ENCODE measurements around the gene ST3GAL4. TPM values are rescaled to one million over a fixed set of nuclear protein-coding genes. Genes with fewer than 3 reads are reported as not detected.

The ST3GAL4 gene
- total and polyA plus RNA-seq, 4 donors: 20.7 to 48.2 (median 27.8) TPM

- peak overlapping the region; percentile 80 for H3K27ac ChIP-seq (ENCODE audit: low read depth, low read length)
- H3K4me3 ChIP-seq (ENCODE audit: low read depth, low read length): no peak overlapping the region
- no peaks in the 10 kb centered on the region for H3K9me3 ChIP-seq (ENCODE audit: control insufficient read depth, insufficient read depth, low read length)
- DNase-seq (ENCODE audit: low read depth in 4 of 6, low spot score in 6 of 6): peak in 1 of 6 donors; percentile 60
- H3K36me3 ChIP-seq (ENCODE audit: control insufficient read depth, insufficient read depth, low read length): peaks cover 37% of the 10 kb centered on the region
- H3K27me3 ChIP-seq (ENCODE audit: control insufficient read depth, insufficient read depth, low read length): no peaks in the 10 kb centered on the region
- WGBS (ENCODE audit: insufficient coverage): 50% methylated on average over 11 of the region's 19 CpGs
- H3K4me1 ChIP-seq (ENCODE audit: control insufficient read depth, insufficient read depth, low read length): peaks cover 43% of the 10 kb centered on the region
Measured at GRCh38 chr11:126415669-126416420, 60.4 kb downstream of the ST3GAL4 start.

- 5% methylated on average over 52 of the region's 52 CpGs for WGBS (ENCODE audit: insufficient coverage)
- no peaks in the 10 kb centered on the region for H3K9me3 ChIP-seq (ENCODE audit: control insufficient read depth, insufficient read depth, low read length)
- H3K4me1 ChIP-seq (ENCODE audit: control insufficient read depth, insufficient read depth, low read length): peaks cover 46% of the 10 kb centered on the region
- H3K36me3 ChIP-seq (ENCODE audit: control insufficient read depth, insufficient read depth, low read length): peaks cover 36% of the 10 kb centered on the region
- peak overlapping the region; percentile 80 for H3K27ac ChIP-seq (ENCODE audit: low read depth, low read length)
- DNase-seq (ENCODE audit: low read depth in 4 of 6, low spot score in 6 of 6): peak in 5 of 6 donors; percentile 67 to 97 (median 72)
- H3K4me3 ChIP-seq (ENCODE audit: low read depth, low read length): no peak overlapping the region
- H3K27me3 ChIP-seq (ENCODE audit: control insufficient read depth, insufficient read depth, low read length): no peaks in the 10 kb centered on the region
Measured at GRCh38 chr11:126416542-126417090, 61.1 kb downstream of the ST3GAL4 start.

GRCh38 chr11:126417091-126417862, 61.8 kb downstream of the ST3GAL4 start:
- peaks cover 52% of the 10 kb centered on the region for H3K4me1 ChIP-seq (ENCODE audit: control insufficient read depth, insufficient read depth, low read length)
- WGBS (ENCODE audit: insufficient coverage): 85% methylated on average over 5 of the region's 12 CpGs
- no peak overlapping the region for H3K4me3 ChIP-seq (ENCODE audit: low read depth, low read length)
- H3K27ac ChIP-seq (ENCODE audit: low read depth, low read length): peak overlapping the region; percentile 80
- H3K9me3 ChIP-seq (ENCODE audit: control insufficient read depth, insufficient read depth, low read length): no peaks in the 10 kb centered on the region
- no peaks in the 10 kb centered on the region for H3K27me3 ChIP-seq (ENCODE audit: control insufficient read depth, insufficient read depth, low read length)
- DNase-seq (ENCODE audit: low read depth in 4 of 6, low spot score in 6 of 6): peak in 2 of 6 donors; percentile 32 to 53
- H3K36me3 ChIP-seq (ENCODE audit: control insufficient read depth, insufficient read depth, low read length): peaks cover 32% of the 10 kb centered on the region

DNA sequence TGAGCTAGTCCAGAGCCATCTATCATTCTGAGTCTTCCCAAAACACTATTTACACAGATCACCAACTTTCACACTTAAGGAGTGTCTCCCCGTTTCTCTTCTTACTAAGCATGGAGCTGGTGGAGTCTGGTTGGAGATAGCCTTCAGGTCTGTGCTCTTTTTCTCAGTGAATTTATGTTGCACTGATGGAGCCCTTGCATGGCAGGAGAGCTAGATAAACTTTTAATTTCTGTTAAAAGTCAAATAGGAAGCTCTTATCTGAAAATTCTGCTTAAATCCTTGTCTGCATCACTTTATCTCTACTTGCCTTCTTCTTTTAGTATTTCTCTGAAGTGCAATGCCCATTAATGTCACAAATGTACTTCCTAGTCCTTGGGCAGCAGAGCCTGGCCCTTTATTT, 63.4 kb downstream of the ST3GAL4 start:
- peak overlapping the region; percentile 81 for H3K27ac ChIP-seq (ENCODE audit: low read depth, low read length)
- peaks cover 49% of the 10 kb centered on the region for H3K4me1 ChIP-seq (ENCODE audit: control insufficient read depth, insufficient read depth, low read length)

DNA sequence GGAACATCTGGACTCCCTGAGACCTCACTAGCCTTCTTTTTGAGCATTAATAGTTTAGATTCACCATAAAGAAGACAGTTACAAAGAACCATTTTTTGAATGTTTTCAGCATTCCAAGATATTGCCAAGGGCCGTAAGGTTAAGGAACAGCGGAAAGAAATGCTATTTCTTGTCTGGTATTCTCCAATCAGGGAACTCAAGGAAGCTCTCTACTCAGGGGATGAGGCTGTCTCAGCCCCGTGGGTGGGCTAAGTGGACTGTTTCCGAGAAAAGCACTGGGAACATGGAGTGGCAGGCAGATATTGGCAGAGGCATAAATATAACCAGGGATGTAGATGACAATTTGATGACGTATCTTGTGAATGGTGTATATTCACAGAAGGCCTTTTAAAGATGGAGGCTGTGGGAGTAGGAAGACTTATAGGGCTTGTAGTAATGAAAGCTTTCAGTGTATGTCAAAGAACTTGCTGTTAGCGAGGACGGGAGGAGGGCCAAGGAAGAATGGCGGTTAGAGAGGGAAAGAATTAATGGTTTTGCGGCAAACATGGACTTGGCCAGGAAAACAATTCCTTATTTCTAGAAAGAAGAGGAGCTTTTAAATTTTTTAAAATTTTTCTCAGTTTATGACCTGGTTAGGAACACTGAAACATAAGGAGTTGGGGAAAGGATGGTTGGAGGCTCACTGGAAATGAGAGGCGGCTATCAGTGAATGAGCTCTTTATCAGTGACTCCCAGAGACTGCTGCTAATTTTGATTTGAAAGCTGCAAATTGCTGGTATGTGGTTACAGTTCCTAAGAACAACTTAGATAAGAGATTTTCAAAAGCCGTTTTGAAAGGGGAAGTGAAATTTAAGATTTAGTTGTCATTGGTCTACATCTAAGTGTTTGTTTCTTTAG, 64.6 kb downstream of the ST3GAL4 start:
- H3K27ac ChIP-seq (ENCODE audit: low read depth, low read length): peak overlapping the region; percentile 81
- no peaks in the 10 kb centered on the region for H3K27me3 ChIP-seq (ENCODE audit: control insufficient read depth, insufficient read depth, low read length)
- 66% methylated on average over 10 of the region's 11 CpGs for WGBS (ENCODE audit: insufficient coverage)
- H3K36me3 ChIP-seq (ENCODE audit: control insufficient read depth, insufficient read depth, low read length): peaks cover 23% of the 10 kb centered on the region
- H3K4me3 ChIP-seq (ENCODE audit: low read depth, low read length): no peak overlapping the region
- H3K9me3 ChIP-seq (ENCODE audit: control insufficient read depth, insufficient read depth, low read length): no peaks in the 10 kb centered on the region
- DNase-seq (ENCODE audit: low read depth in 4 of 6, low spot score in 6 of 6): peak in 2 of 6 donors; percentile 39 to 69
- peaks cover 44% of the 10 kb centered on the region for H3K4me1 ChIP-seq (ENCODE audit: control insufficient read depth, insufficient read depth, low read length)

More for the DNA sequence above, 63.4 kb downstream of the ST3GAL4 start:
- peaks cover 23% of the 10 kb centered on the region for H3K36me3 ChIP-seq (ENCODE audit: control insufficient read depth, insufficient read depth, low read length)
- no peaks in the 10 kb centered on the region for H3K27me3 ChIP-seq (ENCODE audit: control insufficient read depth, insufficient read depth, low read length)
- H3K9me3 ChIP-seq (ENCODE audit: control insufficient read depth, insufficient read depth, low read length): no peaks in the 10 kb centered on the region
- DNase-seq (ENCODE audit: low read depth in 4 of 6, low spot score in 6 of 6): no peak
- no peak overlapping the region for H3K4me3 ChIP-seq (ENCODE audit: low read depth, low read length)
- WGBS (ENCODE audit: insufficient coverage): no CpG with 5 or more reads among the region's 1 CpG

GRCh38 chr11:126420698-126421256, 65.3 kb downstream of the ST3GAL4 start:
- Histone ChIP-seq H3K9me3 (ENCODE audit: control insufficient read depth, insufficient read depth, low read length) (no peaks in the 10 kb centered on the region), H3K36me3 (ENCODE audit: control insufficient read depth, insufficient read depth, low read length) (peaks cover 21% of the 10 kb centered on the region), H3K27ac (ENCODE audit: low read depth, low read length) (peak overlapping the region; percentile 81), H3K27me3 (ENCODE audit: control insufficient read depth, insufficient read depth, low read length) (no peaks in the 10 kb centered on the region), H3K4me3 (ENCODE audit: low read depth, low read length) (no peak overlapping the region), H3K4me1 (ENCODE audit: control insufficient read depth, insufficient read depth, low read length) (peaks cover 40% of the 10 kb centered on the region)
- 33% methylated on average over 1 of the region's 6 CpGs for WGBS (ENCODE audit: insufficient coverage)
- DNase-seq (ENCODE audit: low read depth in 4 of 6, low spot score in 6 of 6): no peak

DNA sequence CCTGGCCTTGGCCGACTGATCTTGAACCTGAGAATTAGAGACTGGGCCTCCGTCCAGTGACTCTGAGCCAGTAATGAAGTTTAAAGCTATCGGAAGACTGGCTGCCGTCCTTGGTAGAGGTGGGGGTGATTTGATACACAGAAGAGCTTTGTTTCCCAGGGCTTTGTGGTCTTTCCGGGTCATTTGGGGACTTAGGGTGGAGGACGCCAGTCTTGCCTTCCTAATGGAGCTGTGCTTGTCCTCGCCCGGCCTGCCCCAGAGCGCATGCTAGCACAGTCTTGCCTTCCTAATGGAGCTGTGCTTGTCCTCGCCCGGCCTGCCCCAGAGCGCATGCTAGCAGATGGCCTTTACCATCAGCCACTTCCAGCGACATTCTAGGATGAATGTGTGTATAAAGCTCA, 65.8 kb downstream of the ST3GAL4 start:
- Histone ChIP-seq H3K36me3 (ENCODE audit: control insufficient read depth, insufficient read depth, low read length) (peaks cover 23% of the 10 kb centered on the region), H3K27me3 (ENCODE audit: control insufficient read depth, insufficient read depth, low read length) (no peaks in the 10 kb centered on the region), H3K4me3 (ENCODE audit: low read depth, low read length) (no peak overlapping the region), H3K9me3 (ENCODE audit: control insufficient read depth, insufficient read depth, low read length) (no peaks in the 10 kb centered on the region), H3K27ac (ENCODE audit: low read depth, low read length) (peak overlapping the region; percentile 81), H3K4me1 (ENCODE audit: control insufficient read depth, insufficient read depth, low read length) (peaks cover 35% of the 10 kb centered on the region)
- WGBS (ENCODE audit: insufficient coverage): 46% methylated on average over 5 of the region's 13 CpGs
- peak in 1 of 6 donors; percentile 41 for DNase-seq (ENCODE audit: low read depth in 4 of 6, low spot score in 6 of 6)

GRCh38 chr11:126422446-126422845, 67.0 kb downstream of the ST3GAL4 start:
- H3K4me1 ChIP-seq (ENCODE audit: control insufficient read depth, insufficient read depth, low read length): peaks cover 31% of the 10 kb centered on the region
- no peak for DNase-seq (ENCODE audit: low read depth in 4 of 6, low spot score in 6 of 6)
- peaks cover 23% of the 10 kb centered on the region for H3K36me3 ChIP-seq (ENCODE audit: control insufficient read depth, insufficient read depth, low read length)
- no peak overlapping the region for H3K27ac ChIP-seq (ENCODE audit: low read depth, low read length)
- H3K4me3 ChIP-seq (ENCODE audit: low read depth, low read length): no peak overlapping the region
- no peaks in the 10 kb centered on the region for H3K9me3 ChIP-seq (ENCODE audit: control insufficient read depth, insufficient read depth, low read length)
- no peaks in the 10 kb centered on the region for H3K27me3 ChIP-seq (ENCODE audit: control insufficient read depth, insufficient read depth, low read length)
- WGBS (ENCODE audit: insufficient coverage): 95% methylated on average over 2 of the region's 2 CpGs

DNA sequence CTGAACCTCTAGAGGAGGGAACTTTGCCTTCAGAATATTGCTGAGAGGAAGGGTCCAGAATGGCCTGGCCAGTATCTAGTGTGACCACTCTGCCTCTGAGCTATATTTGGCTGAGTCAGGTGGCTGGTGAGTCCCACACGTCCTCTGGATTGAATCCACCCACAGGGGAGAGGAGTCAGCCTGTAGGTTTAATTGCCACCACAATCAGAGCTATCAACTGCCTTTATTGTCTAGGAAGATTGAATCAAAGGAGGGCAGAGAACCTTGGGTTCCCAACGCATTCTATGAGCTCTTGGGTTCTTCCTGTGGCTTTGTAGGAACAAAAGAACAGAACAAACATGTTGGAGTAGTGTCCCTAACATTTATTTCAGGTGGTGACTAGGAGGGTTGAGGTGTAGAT, 67.7 kb downstream of the ST3GAL4 start:
- Histone ChIP-seq H3K27me3 (ENCODE audit: control insufficient read depth, insufficient read depth, low read length) (no peaks in the 10 kb centered on the region), H3K9me3 (ENCODE audit: control insufficient read depth, insufficient read depth, low read length) (no peaks in the 10 kb centered on the region), H3K4me1 (ENCODE audit: control insufficient read depth, insufficient read depth, low read length) (peaks cover 37% of the 10 kb centered on the region), H3K4me3 (ENCODE audit: low read depth, low read length) (no peak overlapping the region), H3K27ac (ENCODE audit: low read depth, low read length) (no peak overlapping the region), H3K36me3 (ENCODE audit: control insufficient read depth, insufficient read depth, low read length) (peaks cover 23% of the 10 kb centered on the region)
- WGBS (ENCODE audit: insufficient coverage): no CpG with 5 or more reads among the region's 2 CpGs
- no peak for DNase-seq (ENCODE audit: low read depth in 4 of 6, low spot score in 6 of 6)
